LHCN-M2 (cell line): Measurements from ENCODE around the gene MPP4. TPM values are rescaled to one million over a fixed set of nuclear protein-coding genes. Genes with fewer than 3 reads are reported as not detected.

ENCODE experiments used
- DNase-seq: peaks from one replicate; pipeline ENCODE4 v3.0.0-alpha.2; 2012; ENCODE audit warnings: low read depth
- total RNA-seq: library from RNA; depleted of rRNA; stranded (reverse); fragments of >200 nt; gene quantifications from 2 replicates; pipeline ENCODE4 v1.2.3, GENCODE V29; 2014; rRNA removed

MPP4 gene
- total RNA-seq, 1 experiment from 2014 or later, result 140 TPM

GRCh38 chr2:201630577-201630976, 67.9 kb downstream of the MPP4 start:
- DNase-seq, result peak; percentile 13

GRCh38 chr2:201628545-201628944, 69.9 kb downstream of the MPP4 start:
- peak; percentile 42 for DNase-seq

GRCh38 chr2:201622306-201622970, 76.0 kb downstream of the MPP4 start:
- DNase-seq, result peak; percentile 68

- DNase-seq, result peak; percentile 87
These were observed 77.0 kb downstream of the MPP4 start for GRCh38 chr2:201621293-201621999.

- peak; percentile 41 for DNase-seq
These were observed 79.4 kb downstream of the MPP4 start for GRCh38 chr2:201618744-201619662.

GRCh38 chr2:201608021-201608420, 90.4 kb downstream of the MPP4 start:
- DNase-seq, result no peak

- DNase-seq, result no peak
These were observed 90.9 kb downstream of the MPP4 start for GRCh38 chr2:201607568-201607967.

GRCh38 chr2:201600906-201601305, 97.5 kb downstream of the MPP4 start:
- DNase-seq, result no peak

GRCh38 chr2:201597397-201597796, 101.0 kb downstream of the MPP4 start:
- DNase-seq, result no peak

Other genes starting within 250 kb of the MPP4 start
- gene TRAK2, start 247.2 kb downstream of the MPP4 start, total RNA-seq, result 47.8 and 73.9 TPM in 2 replicates
- 255 and 259 TPM in 2 replicates for gene STRADB, start 246.9 kb downstream of the MPP4 start, total RNA-seq
- 92.9 and 102 TPM in 2 replicates for gene TMEM237, start 55.1 kb downstream of the MPP4 start, total RNA-seq
- 24.0 and 25.8 TPM in 2 replicates for gene ALS2, start 82.3 kb upstream of the MPP4 start, total RNA-seq
- gene CDK15, start 107.9 kb upstream of the MPP4 start, total RNA-seq, result 45.2 and 47.9 TPM in 2 replicates